Thoracic aorta (tissue), 2 donors: ENCODE data around the gene SDHAF2. TPM values are rescaled to one million over a fixed set of nuclear protein-coding genes. Genes with fewer than 3 reads are reported as not detected.
"Not testable (repeated sequence)": the region's sequence is repeated elsewhere in the genome, so short reads cannot be mapped to it uniquely, and the experiment has no call there.

Source experiments
- ATAC-seq: fragments of 150-250 bp; one replicate; pipeline ENCODE4 v1.8.0; 2017; ENCODE audit warnings: low read depth; ENCODE audit not compliant: insufficient number of reproducible peaks, low FRiP score
- DNase-seq: peaks from one replicate; pipeline ENCODE4 v3.0.0-alpha.2; 2020; ENCODE audit warnings: low spot score
- H3K27ac ChIP-seq, 2 donors: fragments of 200-600 bp; sonication (generic); 1 replicate in 1 of 2; 2 replicates in 1 of 2; pipeline ENCODE4 v1.5.1; 2016; ENCODE audit warnings: mild to moderate bottlenecking in 2 of 2, moderate library complexity in 2 of 2
- H3K27me3 ChIP-seq: fragments of 200-600 bp; sonication (generic); replicated peaks from 2 replicates; pipeline ENCODE4 v1.6.0; 2016; ENCODE audit warnings: mild to moderate bottlenecking; ENCODE audit not compliant: insufficient read depth
- H3K36me3 ChIP-seq: fragments of 200-600 bp; sonication (generic); one replicate; pipeline ENCODE4 v1.5.1; 2016
- H3K4me1 ChIP-seq, 2 donors: fragments of 200-600 bp; sonication (generic); 1 replicate in 1 of 2; 2 replicates in 1 of 2; pipeline versions ENCODE4 v1.5.1 to v1.6.0; 2016; ENCODE audit warnings: low read depth in 2 of 2, mild to moderate bottlenecking in 1 of 2; ENCODE audit not compliant: control insufficient read depth in 1 of 2
- H3K4me3 ChIP-seq: fragments of 200-600 bp; sonication (generic); 2 replicates; pipeline ENCODE4 v1.5.1; 2016; ENCODE audit warnings: mild to moderate bottlenecking
- H3K9me3 ChIP-seq: fragments of 200-600 bp; sonication (generic); 2 replicates; pipeline ENCODE4 v1.5.1; 2016
- CTCF ChIP-seq: fragments of 200-600 bp; sonication (generic); IDR thresholded peaks from one replicate; pipeline ENCODE4 v1.5.1; 2019; ENCODE audit warnings: antibody characterized with exemption
- total RNA-seq, 2 donors: library from RNA; depleted of rRNA; stranded (reverse); fragments of >200 nt; gene quantifications; one replicate each; pipeline versions ENCODE4 v1.1.0 to v1.2.3, GENCODE V29; 2016

SDHAF2 gene
- 10 to 100 TPM; 43.2 to 52.6 TPM for total RNA-seq

GRCh38 chr11:61429691-61430582, at the start of gene SDHAF2, which contains the start of gene CPSF7:
TSS of gene SDHAF2 (plus strand) at chr11:61430124. CDS start at chr11:61430147, 23 bp downstream.
TSS of gene CPSF7 (minus strand) at chr11:61429975. CDS start at chr11:61429235, 740 bp downstream.
- peaks cover 12 to 30% of the 10 kb centered on the region in 2 donors for H3K4me1 ChIP-seq
- peak; percentile 98 for ATAC-seq
- TF ChIP-seq CTCF, result no peak

DNA sequence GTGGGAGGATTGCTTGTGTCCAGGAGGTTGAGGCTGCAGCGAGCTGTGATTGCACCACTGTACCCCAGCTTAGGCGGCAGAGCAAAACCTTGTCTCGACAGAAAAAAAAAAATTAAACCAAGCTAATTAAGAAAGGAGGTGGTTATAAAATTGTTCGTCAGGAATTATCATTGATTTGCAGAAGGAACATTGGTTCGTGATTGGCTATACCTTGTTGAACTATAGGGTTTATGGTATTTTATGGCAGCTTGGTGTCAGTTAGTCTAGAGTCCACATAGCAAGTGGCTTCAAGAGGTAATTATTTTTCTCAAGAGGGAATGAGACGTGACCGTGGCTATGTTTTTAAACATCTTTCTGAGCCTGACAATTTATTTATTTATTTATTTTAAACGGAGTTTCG, 49.0 kb upstream of the SDHAF2 start:
- DNase-seq (no peak), ATAC-seq (no peak)
- no peaks in the 10 kb centered on the region for H3K27me3 ChIP-seq
- no peak overlapping the region for H3K4me3 ChIP-seq
- no peak overlapping the region for H3K27ac ChIP-seq
- no peak for TF ChIP-seq CTCF
- H3K9me3 ChIP-seq, result no peaks in the 10 kb centered on the region
- peaks cover 3% of the 10 kb centered on the region for H3K36me3 ChIP-seq
- peaks cover 10 to 16% of the 10 kb centered on the region in 2 donors for H3K4me1 ChIP-seq

More at GRCh38 chr11:61429691-61430582, at the start of gene SDHAF2, which contains the start of gene CPSF7:
- peak within 1 kb of the TSS; percentile 97 for H3K27ac ChIP-seq
- H3K9me3 ChIP-seq, result no peaks in the 10 kb centered on the region
- peaks cover 12% of the 10 kb centered on the region for H3K36me3 ChIP-seq
- peak within 1 kb of the TSS; percentile 98 for H3K4me3 ChIP-seq
- DNase-seq, result peak; percentile 86
- H3K27me3 ChIP-seq, result no peaks in the 10 kb centered on the region

- H3K27me3 ChIP-seq, H3K9me3 ChIP-seq, H3K4me3 ChIP-seq, ATAC-seq, DNase-seq, H3K27ac ChIP-seq, H3K36me3 ChIP-seq: not testable (repeated sequence)
- peaks cover 8 to 10% of the 10 kb centered on the region in 2 donors for H3K4me1 ChIP-seq
Observed at GRCh38 chr11:61383859-61384258, 46.1 kb upstream of the SDHAF2 start.

- ATAC-seq, result no peak
- no peak for DNase-seq
- Histone ChIP-seq H3K27me3 (no peaks in the 10 kb centered on the region), H3K4me3 (no peak overlapping the region), H3K27ac (no peak overlapping the region), H3K9me3 (no peaks in the 10 kb centered on the region), H3K36me3 (no peaks in the 10 kb centered on the region), H3K4me1 (peaks cover 2 to 3% of the 10 kb centered on the region in 2 donors)
- TF ChIP-seq CTCF, result no peak
Observed at GRCh38 chr11:61384271-61385242, 45.4 kb upstream of the SDHAF2 start.

- ATAC-seq, result no peak
- Histone ChIP-seq H3K27me3 (no peaks in the 10 kb centered on the region), H3K9me3 (no peaks in the 10 kb centered on the region), H3K4me1 (peaks cover 0 to 19% of the 10 kb centered on the region in 2 donors), H3K4me3 (no peak overlapping the region), H3K27ac (no peak overlapping the region), H3K36me3 (no peaks in the 10 kb centered on the region)
- no peak for TF ChIP-seq CTCF
- DNase-seq, result no peak
Observed at GRCh38 chr11:61390161-61390560, 39.8 kb upstream of the SDHAF2 start.
